HG02852 (cell line): Measurements from ENCODE around the gene HLX.

Experiments
- ATAC-seq: cut with Tn5 transposase; IDR thresholded peaks from one replicate; pipeline ENCODE4 v1.9.1; 2021; ENCODE audit warnings: mild to moderate bottlenecking, moderate library complexity; ENCODE audit not compliant: unreplicated experiment

The HLX gene

DNA sequence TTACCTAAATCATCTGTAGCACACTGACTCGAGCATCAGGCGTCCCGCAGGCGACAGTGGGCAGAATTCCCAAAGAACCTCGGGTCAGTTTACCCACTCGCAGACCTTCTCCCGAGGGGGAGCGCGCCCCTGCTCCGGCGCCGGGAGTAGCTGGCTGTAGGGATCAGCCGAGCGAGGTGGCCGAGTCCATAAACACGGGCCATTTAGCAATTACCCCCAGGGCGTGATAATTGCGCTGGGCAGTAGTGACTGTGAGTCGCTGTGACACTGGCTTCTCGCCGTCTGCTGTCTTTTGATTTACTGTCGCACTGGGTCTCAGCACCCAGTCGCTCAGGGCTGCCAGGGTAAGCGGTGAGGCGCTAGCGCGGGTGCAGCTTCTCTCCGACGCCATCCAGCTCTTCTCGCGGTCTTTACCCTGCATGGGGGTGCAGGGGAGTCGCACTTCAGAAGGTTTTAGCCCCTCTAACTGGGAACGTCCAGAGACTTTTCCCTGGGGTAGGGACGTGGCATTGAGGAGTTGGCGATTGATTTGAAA is 16.2 kb downstream of the HLX start:
- ATAC-seq: no peak

DNA sequence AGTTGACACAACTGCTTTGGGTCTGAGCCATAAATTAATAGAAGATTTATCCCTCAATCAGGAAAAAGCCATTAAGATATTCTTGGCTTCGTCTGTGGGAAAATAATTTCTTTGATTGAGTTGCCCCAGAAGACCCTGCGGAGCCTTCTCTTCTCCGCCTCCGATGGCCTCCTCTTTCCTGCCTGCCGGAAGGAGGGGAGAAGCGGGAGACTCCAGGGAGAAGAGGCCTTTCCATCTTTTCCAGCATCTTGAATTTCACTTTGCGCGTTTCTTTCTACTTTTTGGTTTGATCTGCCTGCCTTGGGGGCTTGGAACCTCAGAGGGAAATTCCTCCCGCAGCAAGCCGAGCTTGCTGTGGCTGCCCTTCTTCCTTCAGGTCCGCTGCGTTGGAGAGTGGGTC is 16.8 kb downstream of the HLX start:
- ATAC-seq: no peak

DNA sequence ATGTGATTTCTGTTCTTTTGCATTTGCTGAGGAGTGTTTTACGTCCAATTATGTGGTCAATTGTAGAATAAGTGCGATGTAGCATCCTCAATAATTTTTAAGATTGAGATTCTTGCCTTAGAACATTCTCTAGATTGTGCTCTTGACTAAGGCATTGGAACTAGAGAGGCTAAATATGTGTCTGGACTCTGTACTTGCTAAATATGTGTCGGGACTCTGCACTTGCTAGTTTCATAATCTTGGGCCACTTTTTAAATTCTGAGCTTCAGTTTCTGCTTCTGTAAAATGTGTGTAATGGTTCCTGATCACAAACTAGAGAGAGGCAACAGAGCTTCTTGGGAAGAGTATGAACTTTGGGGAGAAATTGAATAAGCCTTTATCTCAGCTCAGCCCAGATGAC is 21.6 kb downstream of the HLX start:
- ATAC-seq: no peak

DNA sequence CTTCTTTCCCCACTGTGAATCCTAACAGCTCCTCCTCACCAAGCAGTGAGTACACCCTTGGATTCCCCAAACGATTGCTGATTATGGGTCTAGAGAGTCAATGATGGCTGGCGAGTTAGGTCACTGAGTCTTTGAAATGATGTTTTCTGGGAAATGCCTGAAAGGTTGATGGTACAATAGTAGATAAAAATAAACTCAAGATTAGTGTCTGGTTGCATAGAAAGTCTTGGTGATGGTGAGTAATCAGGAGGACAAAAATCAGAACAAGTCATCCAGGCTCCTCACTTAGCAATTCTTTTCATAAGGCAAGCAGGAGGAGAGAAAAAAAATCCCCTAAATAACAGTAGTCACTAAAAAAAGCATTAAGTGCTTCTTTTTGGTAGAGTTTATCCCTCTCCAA is 22.6 kb downstream of the HLX start:
- no peak for ATAC-seq

DNA sequence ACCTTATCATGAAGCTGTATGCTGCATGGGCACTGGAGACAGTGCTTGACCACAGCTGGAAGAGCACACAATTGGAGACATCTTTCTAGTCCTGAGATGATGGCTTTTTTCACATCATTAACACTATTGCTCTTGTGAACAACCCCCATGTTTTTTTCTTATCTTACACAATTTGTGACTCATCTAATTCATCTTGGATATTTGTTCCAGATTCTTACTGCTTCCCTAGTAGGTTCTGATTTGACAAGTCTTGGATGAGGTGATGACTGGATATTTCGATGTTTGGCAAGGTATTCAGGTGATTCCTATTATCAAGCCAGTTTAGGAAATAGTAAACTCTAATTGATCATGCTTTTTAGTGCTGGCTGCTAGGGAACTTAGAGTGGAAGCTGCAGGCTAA is 23.7 kb downstream of the HLX start:
- ATAC-seq: no peak

DNA sequence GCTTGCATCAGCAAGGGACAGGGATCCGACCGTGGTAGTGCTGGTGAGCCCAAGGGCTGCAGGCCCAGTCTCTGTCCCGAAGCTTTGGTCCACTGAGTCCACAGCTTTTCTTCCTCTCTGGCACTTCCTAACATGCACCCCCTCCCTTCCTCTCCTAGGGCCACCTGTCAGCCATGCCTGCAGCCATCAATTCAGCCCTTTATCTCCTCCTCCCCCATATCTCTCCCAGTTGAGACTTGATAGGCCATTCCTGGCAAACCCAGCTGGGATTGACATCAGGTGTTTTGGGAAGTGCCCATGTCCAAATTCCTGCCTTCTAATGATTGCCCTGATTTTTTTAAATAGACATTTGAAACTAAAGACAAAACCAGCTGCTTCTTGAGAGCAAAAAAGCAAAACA is 25.6 kb downstream of the HLX start:
- ATAC-seq: no peak

DNA sequence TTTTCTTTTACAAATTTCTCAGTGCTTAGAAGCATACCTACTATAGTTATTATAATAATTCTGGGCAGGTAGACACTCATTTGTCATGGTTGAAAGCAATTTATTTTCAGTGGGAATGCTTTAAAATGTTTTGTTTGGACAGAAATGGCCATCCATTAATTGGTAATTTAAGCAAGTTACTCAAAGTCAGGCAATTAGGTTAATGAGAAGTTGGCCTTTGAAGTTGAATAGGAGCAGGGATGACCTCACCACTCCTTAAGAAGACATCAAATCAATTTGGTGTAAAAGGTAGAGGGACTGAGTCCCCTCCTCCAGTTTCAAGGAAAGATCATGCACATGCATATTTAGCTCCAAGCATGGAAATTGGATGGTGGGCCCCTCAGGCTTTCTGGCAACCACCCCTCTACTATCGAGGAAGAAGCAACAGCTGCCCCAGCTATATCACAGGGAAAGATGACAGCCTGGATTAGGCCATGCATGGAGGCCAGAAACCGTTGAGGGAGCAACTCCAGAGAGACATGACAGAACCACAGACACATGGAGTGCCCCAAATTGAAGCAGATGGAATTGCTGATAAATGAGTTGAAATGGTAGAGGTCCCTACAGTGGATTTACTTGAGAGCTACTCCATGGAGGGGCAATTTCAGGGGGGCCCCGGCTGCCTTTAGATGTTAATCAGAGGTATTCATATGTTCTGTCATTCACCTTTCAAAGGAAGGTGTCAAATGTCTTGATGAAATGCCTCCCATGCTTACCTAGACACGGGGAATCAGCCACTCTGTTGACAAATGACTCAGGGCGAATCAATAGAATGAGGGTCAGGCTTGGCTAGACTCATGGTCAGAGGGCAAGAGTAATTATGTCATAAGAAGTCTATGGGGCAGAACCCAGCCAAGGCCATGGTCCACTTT is 26.7 kb downstream of the HLX start:
- ATAC-seq: no peak

DNA sequence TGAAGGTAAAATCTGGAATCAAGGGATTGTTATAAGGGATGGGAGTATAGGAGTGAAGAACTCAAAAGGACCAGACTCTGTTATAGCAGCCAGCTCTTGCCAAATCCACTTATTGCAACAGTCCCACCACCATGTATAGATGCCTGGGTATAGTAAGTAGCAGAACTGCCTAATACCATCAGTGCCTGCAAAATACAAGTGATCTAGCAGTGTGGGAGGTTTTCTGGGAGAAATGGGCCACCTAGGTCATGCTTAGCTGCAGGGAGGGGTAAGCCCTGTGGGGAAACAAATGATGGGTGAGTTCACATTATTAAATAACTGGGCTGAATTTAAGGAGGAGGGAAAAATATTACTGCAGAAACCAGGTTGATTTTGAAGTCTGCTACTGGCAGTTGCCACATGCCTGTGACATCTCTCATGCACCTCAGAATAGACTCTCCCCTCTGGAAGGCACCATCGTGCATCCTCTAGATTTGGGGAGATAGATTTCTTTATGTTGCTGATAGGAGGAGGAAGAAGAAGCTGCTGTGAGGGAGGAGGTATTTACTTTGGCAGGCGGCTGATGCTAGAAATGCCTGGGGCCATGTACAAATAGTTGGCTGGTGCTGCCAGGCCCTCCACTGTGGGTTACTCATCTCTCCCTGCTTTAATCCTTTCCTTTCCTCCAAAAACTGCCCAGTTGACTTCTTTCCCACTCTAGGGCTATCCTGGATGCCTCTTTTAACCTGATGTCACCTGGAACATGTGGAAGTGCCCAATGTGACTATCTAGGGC is 27.5 kb downstream of the HLX start:
- no peak for ATAC-seq

DNA sequence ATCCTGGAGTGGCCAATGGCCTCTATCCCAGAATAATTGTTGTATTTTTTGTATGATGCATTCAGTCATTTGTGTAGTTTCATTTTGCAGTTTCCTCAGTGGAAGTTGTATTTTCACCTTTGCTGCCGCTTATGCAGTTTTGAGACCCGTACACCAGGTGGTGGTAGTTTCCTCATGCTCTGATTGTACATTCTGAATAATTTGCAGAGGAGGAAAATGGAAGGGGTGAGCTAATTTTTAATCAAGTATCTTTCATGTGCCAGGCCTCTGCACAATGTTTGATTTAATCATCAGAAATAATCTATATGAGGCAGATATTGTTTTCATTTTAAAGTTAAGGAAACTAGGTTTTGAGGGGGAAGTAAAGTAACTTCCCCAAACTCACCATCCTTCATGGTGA is 29.5 kb downstream of the HLX start:
- peak; percentile 51 for ATAC-seq

DNA sequence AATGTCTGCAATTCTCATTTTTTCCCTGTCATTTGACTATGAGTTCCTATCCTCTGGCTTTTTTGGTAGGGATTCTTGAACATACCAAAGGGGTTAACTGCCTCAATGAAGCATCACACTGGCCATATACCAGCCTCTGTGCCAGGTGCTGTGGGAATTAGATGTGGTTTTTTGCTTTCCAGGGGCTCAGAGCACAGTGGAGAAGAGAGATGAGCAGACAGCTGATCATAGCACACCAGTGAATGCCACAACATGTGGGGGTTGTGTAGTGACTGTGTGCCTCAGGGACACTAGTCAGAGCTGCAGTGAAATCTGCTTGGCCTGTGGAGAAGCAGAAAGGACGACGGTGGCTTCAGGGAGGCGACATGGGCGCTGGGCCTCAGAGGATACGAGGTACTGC is 30.8 kb downstream of the HLX start:
- ATAC-seq: no peak

DNA sequence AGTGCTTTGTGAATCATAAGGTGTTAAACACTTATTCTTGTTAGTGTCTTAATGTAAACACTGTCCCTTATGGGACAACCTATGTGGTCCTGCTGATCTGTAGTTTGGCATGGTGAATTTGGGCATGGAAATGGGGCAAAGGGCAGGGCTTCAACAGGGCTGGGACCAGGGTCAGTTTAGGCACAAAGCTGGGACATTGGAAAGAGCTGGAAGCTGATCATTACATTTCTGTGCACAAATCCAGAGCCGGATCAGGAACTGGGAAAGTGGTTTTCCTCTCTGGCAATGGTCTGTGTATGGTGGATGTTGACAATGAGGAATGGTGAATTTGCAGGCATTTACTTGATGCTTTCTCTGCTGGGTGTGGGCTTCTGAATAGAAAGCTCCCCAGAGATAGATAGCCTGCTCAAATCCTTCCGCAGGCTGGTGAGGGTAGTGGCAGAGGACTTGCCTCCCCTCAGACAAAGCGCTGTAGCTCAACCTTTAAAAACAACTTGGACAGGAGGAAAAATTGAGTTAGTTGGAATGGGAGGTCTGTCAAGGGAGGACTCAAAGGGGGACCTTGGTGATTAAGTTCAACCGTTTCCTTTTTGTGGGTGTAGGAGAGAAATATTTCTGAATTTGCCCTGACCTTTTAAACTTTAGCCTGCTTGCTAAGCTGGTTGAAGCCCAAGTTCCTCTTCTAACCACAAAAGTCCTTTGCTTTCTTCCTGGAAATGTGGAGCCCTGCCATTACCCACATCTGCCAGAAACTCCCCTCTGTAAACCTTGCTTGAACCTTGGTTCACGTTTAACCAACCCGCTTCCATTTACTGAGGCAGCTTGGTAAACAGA is 35.3 kb downstream of the HLX start:
- no peak for ATAC-seq

DNA sequence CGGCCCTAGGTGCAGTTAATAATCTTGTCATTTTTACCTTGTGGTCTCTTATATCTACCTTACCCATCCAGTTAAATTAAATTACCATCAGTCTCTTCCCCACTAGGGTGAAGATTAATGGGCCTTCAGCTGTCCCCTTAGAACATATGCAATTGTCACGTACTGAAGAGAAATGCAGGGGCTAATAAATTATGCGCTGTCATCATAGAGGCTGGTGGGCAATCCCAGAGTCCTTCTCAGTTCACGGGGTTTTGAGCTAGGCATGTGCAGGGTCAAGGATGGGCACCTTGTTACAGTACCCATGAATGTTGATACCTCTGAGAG is 35.8 kb downstream of the HLX start:
- ATAC-seq: no peak

DNA sequence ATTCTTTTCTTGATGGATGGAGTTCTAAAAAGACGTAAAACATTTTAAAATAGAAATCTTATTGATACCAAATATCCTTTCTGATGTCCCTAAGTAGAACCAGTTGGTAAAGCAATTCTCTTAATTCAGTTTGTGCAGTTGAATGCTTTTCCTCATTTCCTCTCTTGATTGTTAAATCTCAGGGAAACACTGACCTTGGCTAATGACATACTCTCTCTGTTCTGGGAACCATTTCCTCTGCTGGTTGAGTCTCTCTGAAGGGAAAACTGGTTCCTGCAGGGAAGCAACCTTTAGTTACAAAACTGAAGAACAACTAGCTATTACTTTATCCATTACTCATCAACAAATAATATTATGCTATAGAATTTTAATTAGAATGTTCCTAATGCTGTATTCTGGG is 36.7 kb downstream of the HLX start:
- no peak for ATAC-seq

DNA sequence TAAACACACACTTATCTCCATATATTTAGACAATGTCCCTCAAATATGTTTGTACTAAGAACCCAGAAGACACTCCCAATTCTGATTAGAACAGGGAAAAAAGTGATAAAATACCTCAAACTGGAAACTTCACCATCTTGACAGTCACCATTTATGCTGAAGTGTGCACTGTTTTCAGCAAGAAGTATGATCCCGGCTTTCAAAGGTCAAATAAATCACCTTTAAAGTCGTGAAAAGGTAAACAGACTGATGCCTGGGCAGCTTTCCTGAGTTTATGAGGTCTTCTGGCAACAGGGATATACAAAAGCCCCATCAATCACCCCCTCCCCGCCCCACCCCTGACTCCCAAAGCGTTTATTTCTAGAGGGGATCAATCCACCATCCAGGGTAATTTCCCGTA is 37.9 kb downstream of the HLX start:
- no peak for ATAC-seq

DNA sequence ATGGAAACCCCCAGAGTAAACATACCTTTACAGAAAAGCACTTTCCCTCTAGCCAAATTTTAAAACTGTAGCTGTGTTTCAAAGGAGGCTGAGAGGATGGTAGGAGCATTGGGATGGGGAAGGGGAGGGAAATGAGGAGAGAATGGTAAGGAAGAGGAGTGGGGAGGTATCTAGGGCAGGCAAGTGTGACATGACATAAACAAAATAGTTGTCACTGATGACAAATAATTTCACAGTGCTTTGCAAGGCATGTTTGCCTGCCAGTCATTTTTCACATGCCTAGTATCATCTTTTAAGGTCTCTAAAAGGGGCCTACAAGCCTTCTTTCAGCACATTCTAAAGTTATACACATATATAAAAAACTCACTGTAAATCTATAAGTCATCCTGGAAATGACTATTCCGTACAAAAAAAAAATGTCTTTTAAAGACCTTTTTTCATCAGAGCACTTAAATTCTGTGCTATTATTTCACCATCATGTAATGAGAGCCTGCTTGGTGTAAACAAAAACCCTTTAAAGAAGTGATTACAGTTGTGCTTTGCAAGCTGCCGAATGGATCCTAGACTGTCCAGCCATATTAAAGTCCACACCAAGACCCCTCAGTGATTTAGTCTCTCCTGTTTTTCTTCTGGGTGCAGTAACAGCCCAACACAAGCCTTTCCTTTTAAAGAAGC is 38.4 kb downstream of the HLX start:
- ATAC-seq: no peak

DNA sequence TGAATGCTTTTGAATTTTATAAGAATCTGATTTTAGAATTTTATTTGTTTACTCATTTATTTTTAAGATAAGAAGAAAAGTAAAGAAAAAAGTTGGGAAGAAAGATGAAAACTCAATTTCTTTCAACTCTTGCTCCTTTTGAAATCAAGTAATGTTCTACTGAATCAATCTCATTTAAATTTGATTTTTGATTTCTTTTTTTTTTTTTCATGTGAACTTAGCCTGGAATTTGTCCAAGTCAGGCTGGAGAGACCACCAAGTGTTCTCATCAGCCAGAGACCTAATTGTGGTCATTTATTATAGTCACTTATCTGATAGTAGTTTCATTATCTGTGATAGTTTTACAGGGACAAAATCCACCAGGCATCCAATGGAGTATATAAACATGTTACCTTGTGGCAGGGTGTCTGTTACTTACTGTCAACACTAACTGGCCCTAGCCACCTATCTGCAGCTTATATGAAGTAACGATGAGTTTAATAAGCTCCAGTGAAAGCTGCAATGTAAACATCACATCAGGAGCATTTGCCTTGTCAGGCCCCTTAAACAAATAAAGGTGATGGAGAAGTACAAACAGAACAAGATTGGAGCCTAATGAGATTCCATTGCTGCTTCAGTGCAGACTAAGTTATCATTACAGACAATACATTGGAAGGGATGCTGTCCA is 39.2 kb downstream of the HLX start:
- ATAC-seq: no peak

DNA sequence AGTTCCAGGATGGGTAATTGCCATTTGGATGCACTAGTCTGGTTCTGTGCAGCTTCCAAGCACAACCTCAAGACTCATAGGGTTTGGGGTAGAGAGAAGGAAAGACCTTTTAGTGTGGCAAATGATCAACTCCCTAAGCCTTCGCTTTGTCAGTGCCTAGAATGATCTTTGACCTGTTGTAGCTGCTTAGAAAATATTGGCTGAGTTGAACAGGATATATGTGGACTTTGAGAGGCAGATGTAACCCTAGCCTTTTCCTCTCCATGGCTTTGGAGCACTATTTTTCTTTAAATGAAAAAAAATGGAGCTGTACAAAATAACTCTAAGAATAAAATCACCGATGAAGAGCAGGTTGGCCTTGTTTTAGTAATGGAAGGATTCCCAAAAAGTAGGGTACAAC is 41.7 kb downstream of the HLX start:
- ATAC-seq: no peak

DNA sequence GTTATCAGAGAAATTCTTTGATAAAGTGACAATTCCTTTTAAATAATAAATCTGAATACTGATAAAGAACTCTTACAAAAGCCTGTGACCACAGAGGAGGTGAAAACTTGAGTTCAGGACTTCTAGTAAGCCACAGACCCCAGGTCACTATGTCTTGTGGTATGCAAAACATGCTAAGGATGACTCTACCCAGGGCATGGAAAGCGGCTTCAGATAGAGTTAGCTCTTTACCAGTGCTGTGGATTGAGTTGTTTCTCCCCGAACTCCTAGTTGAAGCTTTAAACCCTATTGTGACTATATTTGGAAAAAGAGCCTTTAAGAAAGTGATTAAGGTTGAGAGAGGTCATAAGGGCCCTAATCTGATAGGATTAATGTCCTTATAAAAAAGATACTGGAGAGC is 42.3 kb downstream of the HLX start:
- ATAC-seq: no peak

DNA sequence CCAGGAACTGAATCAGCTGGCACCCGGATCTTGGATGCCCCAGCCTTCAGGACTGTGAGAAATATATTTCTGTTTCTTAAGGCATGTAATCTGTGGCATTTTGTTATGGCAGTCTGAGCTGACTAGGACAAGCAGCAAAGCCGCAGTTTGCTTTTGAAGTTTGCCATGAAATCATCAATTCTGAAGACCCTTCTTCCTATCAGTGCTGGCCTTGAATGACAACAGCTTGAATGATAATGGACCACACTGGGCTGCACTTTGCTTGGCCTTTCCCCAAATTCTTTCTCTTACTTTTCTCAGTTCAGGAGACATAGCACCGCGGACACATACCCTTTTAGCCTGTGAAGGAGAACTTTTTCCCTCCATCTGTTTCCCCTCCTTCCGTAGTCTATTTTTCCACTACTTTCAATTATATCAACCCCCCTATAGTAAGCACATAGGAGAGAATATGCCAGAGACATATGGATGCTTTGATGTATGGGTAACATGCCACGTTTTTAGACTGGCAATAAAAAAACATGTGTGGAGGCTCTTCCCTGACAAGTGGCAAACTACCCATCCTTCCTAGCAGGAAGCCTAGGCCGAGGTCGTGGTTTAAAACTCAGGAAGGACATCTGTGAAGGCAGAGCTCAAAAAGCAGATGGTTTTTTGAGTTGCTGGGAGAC is 42.9 kb downstream of the HLX start:
- ATAC-seq: no peak

DNA sequence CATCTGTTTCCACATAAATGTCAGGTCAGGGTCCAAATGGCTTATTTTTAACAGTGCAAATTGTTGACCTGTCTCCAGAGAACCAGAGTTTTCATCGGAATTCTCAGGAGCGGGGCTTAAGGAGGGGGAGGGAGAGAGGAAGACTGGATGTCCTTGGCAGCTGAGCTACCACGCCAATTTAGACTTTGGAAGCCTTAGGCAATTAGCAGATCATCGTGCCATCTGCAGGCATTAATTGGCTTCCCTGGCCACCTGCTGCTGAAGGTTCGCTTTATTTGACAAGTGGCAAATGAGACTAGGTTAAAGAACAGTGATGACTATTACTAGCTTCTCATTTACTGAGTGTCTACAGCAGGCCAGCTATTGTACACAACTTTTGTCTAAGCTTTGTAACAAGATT is 43.7 kb downstream of the HLX start:
- no peak for ATAC-seq
